CD1c-positive myeloid dendritic cell (primary cell): ENCODE data around the gene CTIF.

Source experiments
- DNase-seq: peaks from one replicate; pipeline ENCODE4 v3.0.0-alpha.2; 2016; ENCODE audit errors: extremely low spot score

Gene CTIF

GRCh38 chr18:48898521-48898920 is 359.7 kb downstream of the CTIF start:
- DNase-seq: peak; percentile 60

GRCh38 chr18:48899558-48900174 is 360.8 kb downstream of the CTIF start:
- DNase-seq: no peak

GRCh38 chr18:48900469-48900868 is 361.6 kb downstream of the CTIF start:
- DNase-seq: no peak

GRCh38 chr18:48901145-48902022 is 362.6 kb downstream of the CTIF start:
- no peak for DNase-seq

- DNase-seq: peak; percentile 81
These were observed 363.4 kb downstream of the CTIF start for GRCh38 chr18:48902023-48902855.

GRCh38 chr18:48902856-48903601 is 364.2 kb downstream of the CTIF start:
- peak; percentile 62 for DNase-seq

GRCh38 chr18:48904091-48904490 is 365.3 kb downstream of the CTIF start:
- DNase-seq: no peak

- no peak for DNase-seq
These were observed 366.1 kb downstream of the CTIF start for GRCh38 chr18:48904847-48905394.

GRCh38 chr18:48905513-48905912 is 366.7 kb downstream of the CTIF start:
- peak; percentile 55 for DNase-seq

- DNase-seq: no peak
These were observed 370.1 kb downstream of the CTIF start for GRCh38 chr18:48908916-48909315.

- no peak for DNase-seq
These were observed 370.9 kb downstream of the CTIF start for GRCh38 chr18:48909721-48910120.

- no peak for DNase-seq
These were observed 372.2 kb downstream of the CTIF start for GRCh38 chr18:48910972-48911545.
